Activated naive CD4-positive, alpha-beta T cell treated with anti-CD3 and anti-CD28 coated beads, Interleukin-2, amount 50 U/mL, for 24 hours (primary cell): ENCODE results near the gene ITGB5.
A peak's percentile ranks its signal among the peaks of the same experiment; 100 is the strongest.

Experiments used
- H3K27ac Mint-ChIP-seq: one replicate; pipeline ENCODE4 v1.8.0; 2021; ENCODE audit warnings: mild to moderate bottlenecking, mixed read lengths
- H3K27me3 Mint-ChIP-seq: one replicate; pipeline ENCODE4 v1.8.0; 2021; ENCODE audit warnings: mixed read lengths
- H3K36me3 Mint-ChIP-seq: one replicate; pipeline ENCODE4 v1.8.0; 2021; ENCODE audit warnings: mixed read lengths
- H3K4me1 Mint-ChIP-seq: one replicate; pipeline ENCODE4 v1.8.0; 2021; ENCODE audit warnings: mixed read lengths
- H3K4me3 Mint-ChIP-seq: one replicate; pipeline ENCODE4 v1.8.0; 2021; ENCODE audit warnings: mild to moderate bottlenecking, mixed read lengths
- H3K9me3 Mint-ChIP-seq: one replicate; pipeline ENCODE4 v1.8.0; 2021; ENCODE audit warnings: mixed read lengths

Gene ITGB5

GRCh38 chr3:124730129-124730940 lies 156.8 kb downstream of the ITGB5 start, which contains the start of gene UMPS:
Gene UMPS, plus strand, starts transcription at chr3:124730452. Its CDS starts 20 bp downstream, at chr3:124730472.
- H3K27ac Mint-ChIP-seq, result peak within 1 kb of the TSS; percentile 100
- H3K36me3 Mint-ChIP-seq, result peaks cover 5% of the 10 kb centered on the region
- peaks cover 34% of the 10 kb centered on the region for H3K4me1 Mint-ChIP-seq
- no peaks in the 10 kb centered on the region for H3K9me3 Mint-ChIP-seq
- H3K4me3 Mint-ChIP-seq, result peak within 1 kb of the TSS; percentile 100
- peaks cover 7% of the 10 kb centered on the region for H3K27me3 Mint-ChIP-seq

GRCh38 chr3:124722589-124722988 lies 164.6 kb downstream of the ITGB5 start:
- Mint-ChIP-seq H3K4me1 (no peaks in the 10 kb centered on the region), H3K9me3 (no peaks in the 10 kb centered on the region), H3K4me3 (no peak overlapping the region), H3K27me3 (peaks cover 30% of the 10 kb centered on the region), H3K27ac (no peak overlapping the region), H3K36me3 (no peaks in the 10 kb centered on the region)

DNA sequence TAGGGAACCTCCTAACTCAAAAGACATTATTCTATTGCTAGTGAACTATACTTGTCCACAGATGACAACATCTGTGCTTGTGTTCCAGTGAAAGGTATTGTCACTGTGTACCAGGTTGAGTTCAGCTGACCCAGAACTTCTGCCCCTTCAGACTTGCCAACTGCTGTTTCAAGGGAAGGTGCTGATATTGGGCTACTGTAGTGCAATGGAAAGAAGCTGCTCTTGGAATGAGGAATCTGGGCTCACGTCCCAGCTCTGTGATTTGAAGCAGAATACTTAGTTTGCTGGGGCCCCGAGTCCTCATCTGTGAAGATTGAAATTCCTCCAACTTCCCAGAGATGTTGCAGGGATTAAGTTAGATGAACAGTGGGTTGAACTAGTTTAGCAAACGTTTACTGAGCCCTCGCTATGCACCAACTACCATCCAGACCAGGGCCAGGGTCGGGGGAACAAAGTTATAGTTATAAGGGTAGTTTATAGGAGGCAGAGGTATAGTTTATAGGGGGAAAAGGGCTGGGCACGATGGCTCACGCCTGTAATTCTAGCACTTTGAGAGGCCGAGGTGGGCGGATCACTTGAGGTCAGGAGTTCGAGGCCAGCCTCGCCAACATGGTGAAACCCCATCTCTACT lies 172.8 kb downstream of the ITGB5 start:
- H3K9me3 Mint-ChIP-seq, result no peaks in the 10 kb centered on the region
- no peaks in the 10 kb centered on the region for H3K36me3 Mint-ChIP-seq
- no peak overlapping the region for H3K4me3 Mint-ChIP-seq
- H3K4me1 Mint-ChIP-seq, result no peaks in the 10 kb centered on the region
- no peak overlapping the region for H3K27ac Mint-ChIP-seq
- peaks cover 10% of the 10 kb centered on the region for H3K27me3 Mint-ChIP-seq
